AG04449 (cell line): ENCODE measurements around the gene ZFP82.

ENCODE experiments used
- CTCF ChIA-PET: fragments of 350-600 bp; formaldehyde crosslinking; extraction: SDS; loops from one replicate; lab custom pipeline; 2021; ENCODE audit warnings: antibody characterized with exemption; lab: Yijun Ruan, JAX
- POLR2A ChIA-PET: fragments of 400-600, 350-600 bp; formaldehyde crosslinking; extraction: SDS; loops from one replicate; lab custom pipeline; 2020; ENCODE audit warnings: antibody characterized with exemption, inconsistent platforms; lab: Yijun Ruan, JAX
- DNase-seq: peaks from one replicate; pipeline ENCODE4 v3.0.0-alpha.2; 2010; ENCODE audit warnings: low read depth, low spot score
- H3K4me3 ChIP-seq: 2 replicates; pipeline ENCODE4 v1.5.1; 2011; ENCODE audit warnings: low read depth, mild to moderate bottlenecking, control low read depth, low read length
- CTCF ChIP-seq: IDR thresholded peaks from one replicate; pipeline ENCODE4 v1.5.1; 2011; ENCODE audit warnings: mild to moderate bottlenecking, moderate library complexity, low read length, control low read depth, inconsistent platforms; ENCODE audit not compliant: insufficient read depth; ENCODE audit errors: missing control alignments

Gene ZFP82

GRCh38 chr19:36423925-36424324 lies 5.5 kb upstream of the ZFP82 start:
- POLR2A ChIA-PET = no interaction called here
- no peak for DNase-seq
- no peak overlapping the region for H3K4me3 ChIP-seq
- CTCF ChIA-PET = no interaction called here
- TF ChIP-seq CTCF = no peak

- DNase-seq = no peak
- ChIA-PET CTCF (interaction anchor here (1.6 kb wide), 1 partner anchor 10 kb away, joined by 4 read pairs; no protein-coding TSS in a partner anchor), POLR2A (no interaction called here)
- peak overlapping the region; percentile 48 for H3K4me3 ChIP-seq
- no peak for TF ChIP-seq CTCF
These were observed 3.5 kb upstream of the ZFP82 start for GRCh38 chr19:36421749-36422481.

- H3K4me3 ChIP-seq = peak overlapping the region; percentile 48
- no peak for DNase-seq
- CTCF ChIA-PET = interaction anchor here (1.6 kb wide), 1 partner anchor 11 kb away, joined by 4 read pairs; no protein-coding TSS in a partner anchor
- TF ChIP-seq CTCF = no peak
- POLR2A ChIA-PET = no interaction called here
These were observed 2.7 kb upstream of the ZFP82 start for GRCh38 chr19:36420961-36421748.

- no peak for TF ChIP-seq CTCF
- POLR2A ChIA-PET = interaction anchor here (1.0 kb wide), 1 partner anchor 75 kb away, joined by 3 read pairs; no protein-coding TSS in a partner anchor
- H3K4me3 ChIP-seq = peak overlapping the region; percentile 69
- CTCF ChIA-PET = no interaction called here
- no peak for DNase-seq
These were observed 625 bp downstream of the ZFP82 start for GRCh38 chr19:36417752-36418286.

GRCh38 chr19:36409841-36410240 lies 8.6 kb downstream of the ZFP82 start:
- POLR2A ChIA-PET = no interaction called here
- DNase-seq = no peak
- no peak overlapping the region for H3K4me3 ChIP-seq
- TF ChIP-seq CTCF = no peak
- CTCF ChIA-PET = no interaction called here

GRCh38 chr19:36408101-36408500 lies 10.3 kb downstream of the ZFP82 start:
- DNase-seq = no peak
- no peak overlapping the region for H3K4me3 ChIP-seq
- POLR2A ChIA-PET = no interaction called here
- CTCF ChIA-PET = no interaction called here
- TF ChIP-seq CTCF = no peak
